AG09319 (cell line): ENCODE measurements around the gene PKD2L2.
"Not testable (repeated sequence)": the region's sequence is repeated elsewhere in the genome, so short reads cannot be mapped to it uniquely, and the experiment has no call there.

Source experiments
- DNase-seq: peaks from one replicate; pipeline ENCODE4 v3.0.0-alpha.2; 2010; ENCODE audit warnings: low read depth; ENCODE audit errors: extremely low read depth
- TF ChIP-seq, protein P1 (sequence below): IDR thresholded peaks from 2 replicates; pipeline ENCODE4 v1.5.1; 2011; ENCODE audit warnings: low read depth, mild to moderate bottlenecking, inconsistent platforms, low read length, moderate library complexity

PKD2L2 gene

DNA sequence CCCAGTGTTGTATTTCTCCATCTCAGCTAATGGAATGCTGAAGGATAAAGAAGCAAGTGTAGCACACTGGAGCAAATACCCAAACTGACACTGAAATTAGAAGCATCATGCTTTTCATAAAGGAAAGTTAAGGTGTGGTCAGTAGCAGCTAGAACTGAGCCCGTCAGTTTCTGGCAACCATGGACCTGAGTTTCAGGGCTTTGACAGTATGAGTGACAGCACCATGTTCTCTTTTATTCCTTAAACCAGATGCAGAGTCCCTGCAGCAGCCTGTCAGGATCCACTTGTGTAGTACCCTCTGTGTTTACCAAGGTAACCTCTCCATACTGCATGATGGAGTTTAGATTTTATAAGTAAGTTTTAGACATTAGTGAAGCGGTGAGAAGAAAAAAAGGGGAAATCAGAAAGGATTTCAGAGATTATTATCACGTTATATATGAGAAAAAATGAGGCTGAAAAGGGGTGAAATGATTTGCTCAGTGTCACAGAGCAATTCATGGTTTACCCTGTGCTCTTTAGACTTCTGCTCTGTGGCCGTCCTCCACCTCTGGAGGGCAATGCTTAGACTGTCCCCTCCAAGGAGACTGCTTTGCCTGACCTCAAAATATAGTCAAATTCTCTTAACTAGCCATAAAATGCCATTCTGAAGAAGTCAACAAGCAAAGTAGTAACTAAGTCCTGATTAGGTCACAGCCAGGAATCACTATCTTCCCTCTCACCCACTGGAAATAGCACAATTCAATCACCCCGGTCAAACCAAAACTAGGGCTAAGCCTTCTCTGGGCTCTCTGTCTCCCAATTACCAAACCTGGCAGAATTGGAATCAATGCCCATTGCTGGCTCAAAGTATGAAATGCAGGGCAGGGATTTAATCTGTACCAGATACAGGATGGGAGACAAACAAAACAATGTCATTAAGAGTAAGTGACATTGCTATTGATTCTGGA lies 32.1 kb upstream of the PKD2L2 start:
- TF ChIP-seq, protein P1, sequence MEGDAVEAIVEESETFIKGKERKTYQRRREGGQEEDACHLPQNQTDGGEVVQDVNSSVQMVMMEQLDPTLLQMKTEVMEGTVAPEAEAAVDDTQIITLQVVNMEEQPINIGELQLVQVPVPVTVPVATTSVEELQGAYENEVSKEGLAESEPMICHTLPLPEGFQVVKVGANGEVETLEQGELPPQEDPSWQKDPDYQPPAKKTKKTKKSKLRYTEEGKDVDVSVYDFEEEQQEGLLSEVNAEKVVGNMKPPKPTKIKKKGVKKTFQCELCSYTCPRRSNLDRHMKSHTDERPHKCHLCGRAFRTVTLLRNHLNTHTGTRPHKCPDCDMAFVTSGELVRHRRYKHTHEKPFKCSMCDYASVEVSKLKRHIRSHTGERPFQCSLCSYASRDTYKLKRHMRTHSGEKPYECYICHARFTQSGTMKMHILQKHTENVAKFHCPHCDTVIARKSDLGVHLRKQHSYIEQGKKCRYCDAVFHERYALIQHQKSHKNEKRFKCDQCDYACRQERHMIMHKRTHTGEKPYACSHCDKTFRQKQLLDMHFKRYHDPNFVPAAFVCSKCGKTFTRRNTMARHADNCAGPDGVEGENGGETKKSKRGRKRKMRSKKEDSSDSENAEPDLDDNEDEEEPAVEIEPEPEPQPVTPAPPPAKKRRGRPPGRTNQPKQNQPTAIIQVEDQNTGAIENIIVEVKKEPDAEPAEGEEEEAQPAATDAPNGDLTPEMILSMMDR = no peak
- no peak for DNase-seq

DNA sequence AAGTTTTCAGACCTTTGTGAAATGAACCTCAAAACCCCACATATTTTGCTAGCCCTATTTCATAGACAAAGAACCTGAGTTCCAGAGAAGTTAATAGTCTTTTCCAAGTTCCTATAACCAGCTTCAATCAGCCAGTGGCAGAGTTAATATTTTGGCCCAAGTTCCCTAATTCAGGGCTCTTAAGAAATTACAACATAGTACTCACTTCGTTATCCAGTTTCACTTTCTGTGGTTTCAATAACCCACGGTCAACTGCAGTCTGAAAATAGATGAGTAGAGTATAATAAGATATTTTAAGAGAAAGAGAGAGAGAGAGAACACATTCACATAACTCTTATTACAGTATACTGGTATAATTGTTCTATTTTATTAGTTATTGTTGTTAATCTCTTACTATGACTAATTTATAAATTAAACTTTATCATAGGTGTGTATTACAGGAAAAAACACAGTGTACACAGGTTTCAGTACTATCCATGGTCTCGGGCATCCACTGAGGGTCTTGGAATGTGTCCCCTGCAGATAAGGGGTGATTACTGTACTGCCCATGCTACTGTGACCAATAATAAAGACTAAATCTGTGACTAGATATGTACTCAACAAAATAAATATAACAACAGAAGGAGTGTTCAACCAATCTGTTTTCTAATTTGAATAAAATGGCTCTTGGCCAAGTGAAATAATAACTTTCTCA lies 30.9 kb upstream of the PKD2L2 start:
- TF ChIP-seq, protein P1 = no peak
- peak; percentile 4 for DNase-seq

DNA sequence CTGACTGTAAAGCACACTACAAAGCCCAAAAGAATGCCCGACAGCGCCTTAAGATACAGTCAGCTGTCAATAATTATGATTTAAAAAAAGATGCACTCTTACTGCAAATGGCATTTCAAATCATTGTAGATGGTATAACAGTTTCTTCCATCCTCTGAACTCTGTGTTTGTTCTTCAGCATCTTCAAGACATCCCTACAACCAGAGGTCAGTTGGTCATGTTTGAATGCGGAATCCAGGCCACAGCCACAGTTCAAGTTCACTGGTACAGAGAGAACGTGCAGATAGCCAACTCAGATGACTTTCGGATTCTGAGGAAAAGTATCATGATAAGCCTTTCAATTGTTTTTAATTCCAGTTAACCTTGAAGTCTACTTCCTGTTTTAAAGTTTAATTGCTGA lies 30.3 kb upstream of the PKD2L2 start:
- DNase-seq = no peak
- TF ChIP-seq, protein P1 = no peak

DNA sequence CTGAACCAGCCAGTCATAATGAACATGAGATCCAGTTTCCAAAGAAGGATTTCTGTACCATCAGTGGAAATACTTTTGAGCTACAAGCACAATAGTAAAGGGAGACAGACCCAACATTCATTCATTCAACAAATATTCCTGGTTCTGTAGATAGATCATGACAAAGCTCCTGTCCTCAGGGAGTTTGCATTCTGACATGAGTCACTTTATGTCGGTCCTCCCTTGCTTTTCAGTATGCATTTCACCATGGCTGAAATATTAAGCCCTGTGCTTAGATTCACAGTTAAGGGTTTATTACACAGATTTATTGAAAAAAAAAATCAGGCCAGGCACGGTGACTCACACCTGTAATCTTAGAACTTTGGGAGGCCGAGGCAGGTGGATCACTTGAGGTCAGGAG lies 27.0 kb upstream of the PKD2L2 start:
- no peak for DNase-seq
- TF ChIP-seq, protein P1 = no peak

DNA sequence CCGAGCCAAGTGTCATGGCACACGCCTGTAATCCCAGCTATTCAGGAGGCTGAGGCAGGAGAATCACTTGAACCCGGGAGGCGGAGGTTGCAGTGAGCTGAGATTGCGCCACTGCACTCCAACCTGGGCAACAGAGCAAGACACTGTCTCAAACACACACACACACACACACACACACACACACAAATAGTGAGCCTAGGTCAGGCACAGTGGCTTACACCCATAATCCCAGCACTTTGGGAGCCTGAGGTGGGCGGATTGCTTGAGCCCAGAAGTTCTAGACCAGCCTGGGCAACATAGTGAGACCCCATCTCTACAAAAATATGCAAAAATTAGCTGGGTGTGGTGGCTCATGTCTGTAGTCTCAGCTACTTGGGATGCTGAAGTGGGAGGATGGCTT lies 25.6 kb upstream of the PKD2L2 start:
- DNase-seq = not testable (repeated sequence)

DNA sequence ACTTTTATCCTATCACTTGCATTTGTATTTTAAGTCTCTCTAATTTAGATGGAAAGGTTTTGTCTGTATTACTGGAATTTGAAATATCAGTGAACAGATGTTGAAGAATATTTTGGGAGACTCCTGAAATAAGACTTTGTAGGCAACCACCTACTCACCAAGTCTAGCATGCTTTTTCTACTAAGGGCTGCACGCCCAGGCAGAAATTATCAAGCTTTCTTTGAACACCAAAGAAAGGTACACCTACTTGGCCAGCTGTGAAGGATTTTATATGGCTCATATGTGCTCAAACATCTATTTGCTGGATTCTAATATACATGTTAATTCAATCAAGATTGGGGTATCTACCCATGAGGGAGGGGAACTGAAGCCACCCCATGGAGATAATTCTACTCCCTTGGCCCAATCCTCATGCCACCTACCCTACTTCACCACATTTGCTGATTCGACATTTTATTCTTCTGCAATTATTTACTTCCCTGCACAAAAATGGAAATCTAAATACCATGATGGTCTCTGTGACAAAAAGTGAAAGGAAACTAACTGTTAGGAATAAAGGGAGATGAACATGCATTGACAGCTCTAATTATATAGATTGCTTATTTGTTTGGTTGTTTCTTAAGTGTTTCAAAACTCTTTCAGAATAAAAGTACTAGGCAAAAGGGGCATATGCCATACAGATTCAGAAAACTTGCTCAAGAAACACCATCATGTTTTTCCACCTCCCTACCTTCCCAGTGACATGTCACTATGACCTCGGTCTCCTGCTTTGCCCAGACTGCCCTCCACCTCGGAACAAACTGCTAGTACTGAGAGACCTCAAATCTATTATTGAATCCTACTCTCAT lies 22.5 kb upstream of the PKD2L2 start:
- TF ChIP-seq, protein P1 = no peak
- no peak for DNase-seq

DNA sequence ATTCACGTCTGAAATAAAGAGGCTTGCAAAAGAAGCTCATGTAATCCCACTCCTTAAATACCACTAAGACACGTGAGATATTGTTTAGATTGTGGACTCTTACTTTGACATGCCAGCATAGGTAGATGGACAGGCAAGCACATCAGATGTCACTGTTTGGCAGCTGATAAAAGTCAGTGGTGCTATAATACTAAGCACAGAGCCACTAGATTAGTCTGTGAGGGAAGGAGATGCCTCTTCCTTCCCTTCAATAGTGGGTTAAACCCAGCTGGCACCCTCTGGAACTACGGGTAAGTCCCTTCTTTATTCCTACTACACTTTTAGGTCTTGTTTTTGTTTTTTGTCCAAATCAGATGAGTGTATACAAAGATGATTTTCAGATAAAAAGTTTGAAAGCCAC lies 21.6 kb upstream of the PKD2L2 start, which contains the start of gene MYOT:
Gene MYOT (plus strand): TSS at position 197 of the 400 bp plus-strand sequence. CDS start 2,792 bp downstream, outside the sequence.
- TF ChIP-seq, protein P1 = no peak
- DNase-seq = no peak
